GM18508 (cell line): ENCODE data around the gene SLC5A4.

Experiments
- ATAC-seq: cut with Tn5 transposase; IDR thresholded peaks from one replicate; pipeline ENCODE4 v1.9.1; 2021; ENCODE audit warnings: moderate number of reproducible peaks; ENCODE audit not compliant: insufficient read depth, unreplicated experiment

SLC5A4 gene

GRCh38 chr22:32236970-32237369, 18.2 kb downstream of the SLC5A4 start:
- no peak for ATAC-seq

DNA sequence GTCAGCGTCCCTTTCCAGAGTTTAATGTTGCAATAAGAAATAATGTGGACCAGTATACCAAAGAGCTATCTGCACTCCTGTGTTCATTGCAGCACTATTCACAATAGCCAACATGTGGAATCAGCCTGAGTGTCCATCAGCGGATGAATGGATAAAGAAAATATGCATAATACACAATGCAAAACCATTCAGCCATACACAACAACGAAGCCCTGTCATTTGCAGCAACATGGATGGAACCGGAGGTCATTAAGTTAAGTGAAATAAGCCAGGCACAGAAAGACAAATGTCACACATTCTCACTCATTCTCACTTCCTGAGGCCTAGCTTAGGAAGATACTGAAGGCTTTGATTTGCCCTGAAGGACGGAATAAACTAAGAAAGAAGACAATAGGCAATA, 22.1 kb downstream of the SLC5A4 start:
- ATAC-seq: no peak

DNA sequence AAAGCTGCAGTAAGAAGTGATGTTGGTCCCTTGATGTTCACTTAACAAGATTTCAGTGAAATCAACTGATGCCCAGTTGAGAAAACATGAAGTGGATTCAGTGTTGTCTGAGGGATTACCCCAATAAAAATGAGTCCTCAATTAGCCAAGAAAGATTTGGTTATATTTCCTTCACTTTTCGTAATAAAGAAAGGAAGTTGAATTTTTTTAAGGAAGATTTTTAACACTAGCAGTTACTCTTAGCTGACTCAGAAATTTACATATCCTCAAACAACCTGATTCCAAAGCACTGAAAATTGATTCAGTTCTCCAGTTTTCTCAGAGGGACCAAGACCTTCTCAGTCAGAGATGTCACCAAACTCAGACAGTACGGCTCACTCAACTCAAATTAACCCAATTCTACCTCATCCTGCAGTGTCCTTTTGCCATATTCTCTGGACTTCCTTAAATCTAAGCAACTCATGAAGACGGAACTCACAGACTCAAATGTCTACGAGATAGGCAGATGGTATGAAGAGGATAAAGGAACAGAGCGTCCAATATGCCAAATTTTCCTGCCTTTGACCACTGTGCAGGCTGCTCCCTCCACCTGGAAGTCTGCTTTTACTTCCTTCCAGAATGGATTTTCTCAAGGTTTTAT, 22.8 kb downstream of the SLC5A4 start:
- ATAC-seq: no peak

- ATAC-seq: no peak
Observed at GRCh38 chr22:32226326-32227104, 28.6 kb downstream of the SLC5A4 start.

DNA sequence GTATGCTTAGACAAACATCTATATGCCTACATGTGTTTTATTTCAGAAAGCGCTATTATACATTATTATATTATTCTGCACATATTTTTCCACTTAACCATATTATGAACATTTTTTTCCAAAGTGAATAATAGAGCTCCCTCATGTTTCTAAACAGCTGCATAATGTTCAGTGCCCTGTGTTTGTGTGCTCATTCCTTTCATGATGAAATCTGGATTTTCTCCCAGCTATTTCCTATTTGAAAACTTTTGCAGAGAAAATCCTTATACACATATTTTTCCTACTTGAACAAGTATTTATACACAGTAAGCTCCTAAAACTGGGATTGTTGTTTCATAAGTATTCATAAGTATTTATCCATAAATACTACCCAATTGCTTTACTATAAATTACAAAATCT, 32.2 kb downstream of the SLC5A4 start:
- no peak for ATAC-seq

DNA sequence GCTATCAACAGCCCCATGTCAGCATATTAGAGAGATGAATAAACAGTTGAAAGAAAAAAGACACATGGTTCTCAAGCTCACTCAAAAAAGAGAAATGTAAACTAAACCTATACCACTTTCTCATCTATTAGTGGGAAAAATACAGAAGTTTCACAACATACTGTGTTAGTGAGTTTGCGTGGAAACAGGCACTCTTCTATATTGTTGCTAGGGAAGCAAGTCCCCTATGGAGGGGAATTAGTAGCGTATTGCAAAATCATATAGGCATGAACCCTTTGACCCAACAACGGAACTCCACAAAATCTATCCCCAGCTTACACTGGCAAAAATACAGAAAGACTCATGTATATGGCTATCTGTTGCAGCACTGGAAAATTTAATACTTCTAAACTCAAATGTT, 36.1 kb downstream of the SLC5A4 start:
- no peak for ATAC-seq

- ATAC-seq: no peak
Observed at GRCh38 chr22:32218470-32218869, 36.7 kb downstream of the SLC5A4 start.

GRCh38 chr22:32217465-32217864, 37.7 kb downstream of the SLC5A4 start:
- no peak for ATAC-seq

- no peak for ATAC-seq
Observed at GRCh38 chr22:32216911-32217310, 38.2 kb downstream of the SLC5A4 start.

- ATAC-seq: no peak
Observed at GRCh38 chr22:32211011-32211410, 44.1 kb downstream of the SLC5A4 start.

GRCh38 chr22:32208681-32209080, 46.5 kb downstream of the SLC5A4 start:
- ATAC-seq: no peak

GRCh38 chr22:32207971-32208480, 47.1 kb downstream of the SLC5A4 start:
- no peak for ATAC-seq

DNA sequence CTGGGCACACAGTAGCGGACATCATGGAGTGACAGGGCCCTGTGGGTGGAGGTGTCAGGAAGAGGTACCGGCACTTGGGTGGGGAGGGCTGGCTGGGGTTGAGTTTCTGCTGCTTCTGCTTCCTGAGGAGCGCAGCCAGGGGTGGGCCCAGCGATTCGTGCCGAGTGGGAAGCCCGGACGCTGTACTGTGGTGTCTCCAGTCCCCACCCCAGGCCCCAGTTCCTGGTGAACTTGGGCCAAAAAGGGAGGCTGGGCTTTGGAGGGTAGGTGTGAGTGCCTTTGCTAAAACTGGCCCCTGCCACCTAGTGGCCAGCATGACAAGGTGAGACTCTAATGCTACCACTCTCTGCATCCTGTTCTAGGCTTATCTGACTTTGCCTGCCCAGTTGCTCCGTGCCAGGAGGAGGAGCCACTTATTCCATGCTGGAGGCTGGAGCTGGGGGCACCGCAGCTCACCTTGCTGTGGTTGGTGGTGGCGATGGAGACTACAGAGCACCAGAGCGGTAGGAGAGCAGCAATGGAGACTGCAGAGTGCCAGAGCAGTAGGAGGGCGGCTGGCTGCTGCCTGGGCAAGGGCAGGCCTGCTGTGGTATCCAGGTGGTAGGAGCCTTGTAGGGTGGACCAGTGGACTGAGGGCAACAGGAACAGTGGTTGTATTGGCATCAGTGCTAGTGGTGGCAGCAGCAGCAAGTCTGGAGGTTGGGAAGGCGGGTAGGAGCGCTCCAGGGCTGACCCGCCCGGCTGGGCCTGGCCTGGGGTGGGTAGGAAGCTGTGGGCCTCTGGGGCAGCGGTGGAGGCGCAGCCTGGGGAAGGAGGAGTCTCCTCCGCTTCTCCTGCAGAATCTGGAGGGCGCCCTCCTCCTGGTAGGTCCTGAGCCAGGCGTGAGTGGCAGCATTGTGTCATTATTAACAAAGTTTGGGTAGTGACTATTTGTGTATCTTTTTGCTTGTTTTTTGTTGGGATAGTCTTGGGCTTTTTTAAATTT, 48.1 kb downstream of the SLC5A4 start:
- no peak for ATAC-seq

- no peak for ATAC-seq
Observed at GRCh38 chr22:32205974-32206773, 49.0 kb downstream of the SLC5A4 start.

DNA sequence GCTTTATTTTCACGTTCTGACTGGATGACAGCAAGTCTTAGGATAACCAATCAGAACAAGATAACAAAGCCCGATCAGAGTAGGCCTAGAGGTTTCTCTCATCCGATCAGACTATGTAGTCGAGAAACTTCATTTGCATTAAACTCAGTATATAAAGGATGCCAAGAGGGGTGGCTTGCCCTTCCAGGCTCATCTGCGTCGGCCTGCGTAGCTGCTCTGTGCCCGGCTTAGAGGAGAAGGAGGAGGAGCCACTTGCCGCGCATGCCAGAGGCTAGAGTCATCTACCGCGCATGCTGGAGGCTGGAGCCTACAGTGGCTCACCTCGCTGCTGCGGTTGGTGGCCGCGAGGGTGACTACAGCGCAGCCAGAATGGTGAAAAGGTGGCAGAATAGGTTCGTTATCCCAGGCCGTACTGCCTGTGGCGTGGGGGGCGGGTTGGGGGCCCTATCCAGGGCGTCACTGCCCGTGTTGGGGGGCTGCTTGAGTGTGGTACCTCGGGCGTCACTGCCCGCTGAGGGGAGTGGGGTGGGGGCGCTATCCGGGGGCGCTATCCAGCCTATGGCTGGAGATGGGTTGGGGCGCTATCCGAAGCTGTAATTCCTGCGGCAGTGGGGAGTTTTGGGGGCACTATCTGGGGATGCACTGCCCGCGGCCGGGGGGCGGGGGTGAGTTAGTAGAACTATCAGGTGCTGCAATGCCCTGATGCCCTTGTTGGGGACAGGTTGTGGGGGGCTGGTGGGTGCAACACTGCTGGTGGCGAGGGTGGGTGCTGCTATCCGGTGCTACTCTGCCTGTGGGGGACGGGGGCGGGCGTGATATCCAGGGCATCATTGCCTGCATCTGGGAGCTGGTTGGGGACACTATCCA, 50.1 kb downstream of the SLC5A4 start, which contains the start of gene RFPL2:
TSS of gene RFPL2 (minus strand) at position 218 of the 867 bp plus-strand sequence. CDS start 2,622 bp downstream, outside the sequence.
- ATAC-seq: no peak

- ATAC-seq: no peak
Observed at GRCh38 chr22:32204040-32204855, 50.9 kb downstream of the SLC5A4 start.

DNA sequence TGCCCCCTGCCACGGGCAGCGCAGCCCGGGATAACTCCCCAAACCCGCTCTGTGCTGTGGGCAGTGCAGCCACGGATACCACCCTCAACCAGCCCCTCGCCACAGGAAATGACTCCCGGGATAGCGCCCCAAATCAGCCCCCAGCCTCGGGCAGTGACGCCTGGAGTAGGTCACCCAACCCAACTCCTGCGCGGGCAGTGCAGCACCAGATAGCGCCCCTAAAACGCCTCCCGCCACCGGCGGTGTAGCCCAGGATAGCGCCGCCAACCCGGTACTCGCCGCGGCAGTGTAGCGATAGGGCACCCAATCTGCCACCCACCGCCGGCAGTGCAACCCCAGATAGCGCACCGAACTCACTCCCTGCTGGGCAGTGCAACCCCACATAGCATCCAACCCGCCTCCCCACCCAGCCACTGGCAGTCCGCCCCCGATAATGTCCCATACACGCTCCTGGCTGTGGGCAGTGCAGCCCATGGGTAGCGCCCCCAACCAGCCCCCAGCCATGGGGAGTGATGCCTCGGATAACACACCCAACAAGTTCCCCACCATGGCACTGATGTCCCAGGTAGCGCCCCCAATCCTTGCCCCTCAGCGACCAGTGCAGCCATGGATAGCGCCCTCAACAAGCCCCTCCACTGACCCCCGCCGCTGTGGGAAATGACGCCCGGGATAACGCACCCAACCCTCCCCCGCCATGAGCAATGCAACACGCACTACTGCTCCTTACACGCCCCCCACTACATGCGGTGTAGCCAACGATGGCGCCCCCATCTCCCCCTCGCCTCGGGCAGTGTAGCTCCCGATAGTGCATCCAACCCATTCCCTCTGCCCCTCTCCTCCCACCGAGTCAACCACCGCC, 51.7 kb downstream of the SLC5A4 start:
- ATAC-seq: no peak
